Putamen (tissue), 1 donor: Measurements from ENCODE around the gene OR10A6.

Experiments used
- DNase-seq: peaks from one replicate; pipeline ENCODE4 v3.0.0-alpha.2; 2016; ENCODE audit warnings: low spot score

The OR10A6 gene, protein sequence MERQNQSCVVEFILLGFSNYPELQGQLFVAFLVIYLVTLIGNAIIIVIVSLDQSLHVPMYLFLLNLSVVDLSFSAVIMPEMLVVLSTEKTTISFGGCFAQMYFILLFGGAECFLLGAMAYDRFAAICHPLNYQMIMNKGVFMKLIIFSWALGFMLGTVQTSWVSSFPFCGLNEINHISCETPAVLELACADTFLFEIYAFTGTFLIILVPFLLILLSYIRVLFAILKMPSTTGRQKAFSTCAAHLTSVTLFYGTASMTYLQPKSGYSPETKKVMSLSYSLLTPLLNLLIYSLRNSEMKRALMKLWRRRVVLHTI

DNA sequence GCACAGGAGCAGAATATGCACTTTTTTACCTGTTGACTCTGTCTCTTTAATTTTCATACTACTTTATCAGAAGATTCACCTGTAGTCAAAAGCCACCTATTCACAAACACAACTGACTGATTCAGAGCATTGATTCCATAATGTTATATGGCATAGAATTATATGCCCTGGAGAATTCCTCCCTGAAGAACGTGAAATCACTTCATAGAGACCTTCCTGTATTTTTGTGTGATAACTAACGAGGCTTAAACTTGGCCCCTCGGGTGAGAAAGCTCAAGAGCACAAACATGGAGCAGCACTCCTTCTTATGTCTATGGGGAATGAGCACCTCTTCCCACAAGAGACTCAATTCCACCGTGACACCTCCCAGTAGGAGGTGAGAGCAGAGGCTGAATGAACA lies at the start of gene OR10A6:
OR10A6 (minus strand) TSS at position 101 of the 400 bp plus-strand sequence. CDS start 2,606 bp downstream, outside the sequence.
- no peak for DNase-seq

DNA sequence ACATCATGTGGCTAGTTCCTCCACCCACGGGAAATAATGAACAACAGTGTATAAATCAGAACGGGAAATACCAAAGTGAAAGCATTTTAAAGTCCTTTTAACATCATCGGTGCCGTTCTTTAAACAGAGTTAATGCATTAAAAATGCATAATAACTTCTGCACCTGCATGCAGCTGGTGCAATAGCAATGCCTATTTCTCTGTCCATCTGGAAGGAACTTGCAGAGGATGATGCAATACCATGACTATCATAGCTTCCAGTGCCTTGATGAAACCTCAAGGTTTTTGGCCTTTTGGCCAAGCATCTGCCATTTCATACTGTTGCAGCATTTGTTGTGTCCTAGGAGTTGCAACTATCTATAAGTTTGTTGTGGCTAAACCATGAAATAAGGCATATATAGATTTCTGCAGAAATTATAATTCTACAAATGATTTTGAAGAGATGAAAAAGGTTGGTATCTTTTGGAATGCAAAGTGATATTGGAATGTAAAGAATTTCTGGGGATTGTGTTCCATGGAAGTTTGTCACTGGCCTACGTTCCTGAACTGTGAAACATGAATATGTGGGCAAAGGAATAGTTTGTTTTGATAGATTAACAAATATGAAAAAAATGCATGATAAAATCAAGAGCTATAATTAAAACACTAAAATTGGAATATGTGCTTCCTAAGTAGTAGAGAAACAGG lies 46.3 kb upstream of the OR10A6 start:
- DNase-seq, result no peak

DNA sequence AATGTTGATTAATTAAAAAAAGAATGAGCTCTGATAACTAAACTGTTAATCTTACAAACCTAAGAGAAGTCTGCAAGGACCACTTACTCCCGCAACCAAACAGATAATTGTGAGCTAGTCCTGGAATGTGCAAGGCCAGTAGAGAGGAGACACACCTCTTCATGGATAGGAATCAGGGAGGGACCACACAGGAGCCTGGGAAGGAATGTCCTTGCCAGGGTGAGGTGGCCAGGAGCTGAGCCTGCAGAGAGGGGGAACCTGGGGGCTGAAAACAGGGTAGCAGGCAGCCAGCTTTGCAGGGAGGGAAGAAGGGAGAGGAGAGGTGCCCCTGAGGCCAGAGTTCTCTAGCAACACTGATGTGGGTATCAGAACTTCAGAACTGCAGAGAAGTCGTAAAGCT lies 43.6 kb upstream of the OR10A6 start:
- no peak for DNase-seq

DNA sequence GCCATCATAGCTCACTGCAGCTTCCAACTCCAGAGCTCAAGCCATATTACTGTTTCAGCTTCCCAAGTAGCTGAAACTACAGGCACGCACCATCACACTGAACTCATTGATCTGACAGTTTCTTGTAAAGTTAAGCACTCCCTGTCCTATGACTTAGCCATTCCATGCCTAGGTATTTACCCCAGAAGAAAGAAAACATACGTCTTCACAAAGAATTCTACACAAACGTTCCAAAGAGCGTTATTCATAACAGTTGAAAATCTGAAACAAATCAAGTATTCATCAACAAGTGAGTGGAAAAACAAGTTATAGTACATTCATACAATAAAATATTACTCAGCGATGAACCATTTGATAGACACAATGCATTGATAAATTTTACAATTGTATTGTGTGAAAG lies 41.9 kb upstream of the OR10A6 start:
- no peak for DNase-seq

DNA sequence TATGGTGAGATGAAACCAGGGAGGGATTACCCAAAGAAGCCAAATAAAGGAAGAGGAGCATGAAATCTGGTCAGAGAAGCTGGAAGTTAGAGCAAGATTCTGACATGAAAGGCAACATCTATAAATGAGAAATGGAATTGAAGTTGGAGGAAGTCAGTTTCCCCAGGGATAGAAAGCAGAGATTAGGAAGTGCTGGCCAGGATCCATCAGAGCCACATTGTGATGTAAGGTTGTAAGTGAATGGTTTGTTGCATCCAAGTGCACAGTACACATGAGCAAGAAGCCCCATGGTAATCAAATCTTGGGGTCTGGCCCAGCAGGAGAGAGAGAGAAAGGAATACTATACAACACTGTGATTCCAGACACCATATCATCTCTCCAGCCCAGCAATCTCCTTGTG lies 40.8 kb upstream of the OR10A6 start:
- no peak for DNase-seq

DNA sequence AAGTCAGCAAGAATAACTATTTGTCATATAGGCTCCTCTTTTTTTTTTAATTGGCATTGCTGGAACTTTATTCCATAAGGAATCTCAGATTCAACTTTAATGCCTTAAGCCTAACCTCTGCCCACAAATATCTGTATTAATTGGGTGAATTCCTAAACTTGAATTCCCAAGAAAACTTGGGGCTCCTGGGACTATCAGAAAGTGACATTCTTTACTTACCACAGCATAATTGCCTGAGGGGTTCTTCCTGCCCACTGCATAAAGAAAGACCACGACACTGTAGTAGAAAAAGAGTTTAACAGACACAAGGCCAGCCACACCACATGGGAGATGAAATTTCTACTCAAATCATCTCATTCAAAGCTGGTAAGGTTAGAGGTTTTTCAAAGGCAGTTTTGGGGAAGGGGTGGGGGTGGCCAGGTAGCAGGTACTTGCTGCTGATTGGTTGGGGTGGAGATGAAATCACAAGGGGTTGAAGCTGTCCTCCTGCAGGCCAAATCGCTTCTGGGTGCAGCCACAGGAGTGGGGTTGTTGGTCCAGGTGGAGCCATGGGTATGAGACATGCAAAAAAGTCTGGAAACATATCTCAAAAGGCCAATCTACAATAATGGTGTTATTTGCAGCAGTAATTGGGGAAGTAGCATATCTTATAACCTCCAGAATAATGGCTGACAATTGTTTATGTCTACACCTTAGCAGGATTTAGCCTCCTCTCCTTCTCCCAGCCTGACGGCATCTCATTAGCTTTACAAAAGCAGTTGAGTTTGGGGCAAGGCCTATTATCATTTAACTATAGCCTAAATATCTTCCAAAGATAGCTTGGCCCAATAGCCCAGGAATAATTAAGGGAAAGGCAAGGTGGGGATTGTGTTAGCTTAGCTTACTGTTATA lies 38.9 kb upstream of the OR10A6 start:
- no peak for DNase-seq

DNA sequence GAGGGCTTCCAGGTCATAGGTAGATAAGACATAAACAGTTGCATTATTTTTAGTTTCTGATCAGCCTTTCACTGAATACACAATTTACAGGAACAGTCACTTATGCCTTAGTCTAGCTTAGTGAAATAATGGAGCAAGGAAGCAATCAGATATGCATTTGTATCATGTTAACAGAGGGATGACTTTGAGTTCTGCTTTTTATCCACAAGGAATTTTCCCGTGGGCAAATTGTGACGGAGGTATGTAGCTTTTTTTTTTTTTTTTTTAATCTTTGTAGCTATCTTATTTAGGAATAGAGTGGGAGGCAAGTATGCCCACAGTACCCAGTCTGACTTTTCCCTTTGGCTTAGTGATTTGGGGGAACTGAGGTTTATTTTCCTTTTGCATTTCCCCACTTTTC lies 37.6 kb upstream of the OR10A6 start:
- DNase-seq, result no peak

DNA sequence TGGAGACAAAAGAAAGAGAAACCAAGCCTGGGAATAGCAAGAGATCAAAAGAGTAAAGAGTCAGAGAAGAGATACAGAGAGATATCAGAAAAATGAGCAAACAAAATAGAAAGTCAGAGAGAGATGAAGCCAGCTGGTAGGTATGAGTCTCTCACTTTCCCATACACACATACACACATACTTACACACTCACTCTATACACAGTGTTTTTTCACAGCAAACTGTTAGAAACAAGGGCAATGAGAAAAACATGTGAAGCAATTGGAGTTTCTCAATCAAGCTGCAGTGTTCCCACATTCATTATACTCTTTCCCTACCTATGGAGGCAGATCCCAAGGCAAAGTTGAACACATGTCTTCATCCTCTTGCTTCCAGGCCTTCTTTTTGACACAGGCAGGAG lies 36.8 kb upstream of the OR10A6 start:
- no peak for DNase-seq

DNA sequence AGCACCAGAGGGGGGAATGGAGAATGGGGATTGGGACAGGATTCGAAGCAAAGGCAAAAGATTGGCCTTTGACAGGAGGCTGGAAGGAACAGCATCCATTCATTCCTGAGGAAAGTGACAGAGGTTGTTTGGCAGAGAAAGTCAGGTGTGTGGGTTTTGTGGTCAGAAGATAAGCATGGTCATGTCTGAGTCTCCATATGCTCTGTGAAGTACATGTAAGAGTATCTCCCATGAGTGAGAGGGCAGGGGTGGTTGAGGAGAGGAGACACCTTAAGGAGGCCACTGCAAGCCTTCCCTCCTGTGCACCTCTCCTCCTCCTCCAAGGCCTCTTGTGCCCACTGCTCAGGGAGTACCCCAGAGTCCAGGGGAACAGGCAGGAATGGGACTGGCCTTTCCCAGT lies 36.0 kb upstream of the OR10A6 start:
- DNase-seq, result no peak

DNA sequence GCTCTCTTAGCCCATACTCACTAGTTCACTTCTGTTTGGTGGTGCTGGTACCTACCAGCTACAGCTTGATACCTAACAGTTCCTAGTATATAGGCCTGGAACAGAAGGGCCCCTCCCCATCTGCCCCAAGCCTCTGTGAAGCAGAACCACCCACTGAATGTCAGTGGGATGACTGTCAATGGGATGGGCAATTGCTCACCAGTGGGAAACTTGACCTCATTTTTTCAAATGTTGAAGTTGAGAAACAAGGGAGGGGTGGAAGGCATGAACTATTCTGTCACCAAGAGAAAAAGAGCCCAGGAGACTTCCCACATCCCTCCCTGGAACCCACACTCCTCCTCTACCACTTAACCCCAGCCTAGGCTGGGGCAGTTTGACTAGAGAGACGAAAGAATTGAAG lies 34.3 kb upstream of the OR10A6 start, which contains the start of gene NLRP10:
NLRP10 (minus strand) TSS at position 62 of the 400 bp plus-strand sequence. CDS start 1,952 bp downstream, outside the sequence.
- no peak for DNase-seq

DNA sequence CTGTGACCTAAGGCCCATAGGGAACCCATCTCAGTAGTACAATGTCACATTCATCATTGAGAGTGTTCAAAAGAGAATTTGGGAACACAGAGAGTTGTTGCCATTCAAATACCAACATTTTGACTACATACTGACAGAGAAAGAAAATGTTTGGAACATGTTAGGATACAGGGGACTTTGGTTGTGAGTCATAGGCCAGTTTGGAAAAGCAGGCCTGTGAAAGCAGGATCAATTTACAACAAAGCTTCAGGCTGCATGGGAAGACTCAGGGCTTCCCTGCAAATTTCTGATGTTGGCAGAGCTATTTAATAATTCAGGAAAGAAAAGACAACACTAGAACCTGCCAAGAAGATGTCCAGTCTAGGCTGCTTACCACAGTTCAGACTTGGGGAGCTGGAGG lies 33.8 kb upstream of the OR10A6 start:
- no peak for DNase-seq

DNA sequence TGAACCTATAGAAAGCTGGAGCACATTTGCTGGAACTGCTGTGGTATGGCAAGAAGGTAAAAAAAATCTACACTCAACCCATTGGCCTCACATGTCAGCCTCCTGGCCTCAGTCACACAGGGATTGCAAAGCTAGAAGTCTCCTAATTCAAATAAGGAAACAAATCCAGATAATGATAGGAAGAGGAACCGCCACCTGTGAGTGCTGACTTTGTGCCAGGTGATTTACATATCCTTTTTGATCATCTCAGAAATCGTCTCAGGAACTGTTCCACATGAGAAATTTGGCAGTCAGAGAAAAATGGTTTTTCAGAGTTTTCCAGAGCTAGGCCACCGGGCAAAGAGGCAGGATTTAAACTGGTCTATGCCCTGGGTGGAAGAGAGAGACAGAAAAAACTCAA lies 33.2 kb upstream of the OR10A6 start:
- DNase-seq, result no peak

DNA sequence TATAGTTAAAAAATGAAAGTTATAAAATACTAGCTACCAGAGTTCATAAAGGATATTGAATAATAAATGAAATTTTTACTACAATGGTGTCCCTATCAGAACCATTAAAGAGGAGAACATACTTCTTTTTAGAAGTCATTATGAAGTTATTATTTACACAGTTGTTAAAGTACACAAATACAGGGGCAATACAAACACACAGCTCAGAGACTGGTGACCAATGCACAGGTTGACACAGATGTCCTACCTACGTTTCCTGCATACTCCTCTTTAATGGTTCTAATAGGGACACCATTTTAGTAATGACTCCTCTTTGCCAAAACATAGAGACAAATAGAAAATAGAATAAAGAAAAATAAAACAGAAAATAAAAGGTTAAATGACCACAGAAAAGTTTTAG lies 24.1 kb upstream of the OR10A6 start:
- DNase-seq, result no peak

DNA sequence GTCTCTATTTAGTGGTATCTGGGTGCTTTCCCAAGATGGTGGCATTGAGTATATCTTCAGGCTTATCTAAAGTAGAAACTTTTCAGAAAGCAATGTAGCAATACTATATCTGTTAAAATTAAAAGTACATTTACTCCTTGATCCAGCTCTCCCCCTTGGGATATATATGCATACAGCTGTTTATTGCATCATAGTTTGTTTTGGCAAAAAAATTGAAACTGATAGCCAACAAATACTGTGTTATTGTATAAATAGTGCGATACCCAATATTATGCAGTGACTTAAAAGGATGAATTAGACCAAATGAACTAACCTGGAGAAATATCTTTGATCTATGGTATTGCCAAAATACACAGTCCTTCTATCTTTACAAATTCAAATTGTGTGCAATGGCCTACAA lies 18.9 kb upstream of the OR10A6 start:
- no peak for DNase-seq

DNA sequence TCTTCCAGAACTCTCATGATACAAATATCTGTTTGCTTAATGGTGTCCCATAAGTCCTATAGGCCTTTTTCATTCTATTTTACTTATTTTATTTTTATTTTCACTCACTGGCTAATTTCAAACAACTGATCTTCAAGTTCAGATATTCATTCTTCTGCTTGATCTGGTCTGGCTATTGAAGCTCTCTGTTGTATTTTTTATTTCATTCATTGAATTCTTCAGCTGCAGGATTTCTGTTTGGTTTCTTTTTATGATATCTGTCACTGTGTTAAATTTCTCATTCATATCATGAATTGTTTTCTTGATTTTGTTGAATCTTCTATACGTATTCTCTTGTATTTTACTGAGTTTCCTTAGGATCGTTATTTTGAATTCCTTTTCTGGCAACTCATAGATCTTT lies 13.1 kb upstream of the OR10A6 start:
- DNase-seq, result no peak

DNA sequence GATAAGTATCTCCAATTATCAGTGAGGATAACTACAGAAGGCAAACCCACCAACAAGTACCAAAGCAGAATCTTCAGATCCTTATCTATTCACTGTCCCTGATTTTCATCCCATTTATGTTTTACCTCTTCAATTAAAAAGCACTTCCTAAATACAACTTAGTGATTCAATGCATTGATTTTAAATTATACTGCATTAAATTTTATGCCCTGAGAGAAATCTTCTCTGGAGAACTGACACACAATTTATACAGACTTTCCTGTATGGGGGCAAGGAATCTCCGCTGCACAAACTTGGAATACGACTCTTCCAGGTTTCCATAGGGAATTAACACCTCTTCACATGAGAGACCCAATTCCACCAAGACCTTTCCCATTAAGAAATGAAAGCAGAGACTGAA lies 10.5 kb upstream of the OR10A6 start, which contains the start of gene OR10A3:
OR10A3 (minus strand) TSS at position 101 of the 400 bp plus-strand sequence. CDS start 2,188 bp downstream, outside the sequence.
- no peak for DNase-seq

DNA sequence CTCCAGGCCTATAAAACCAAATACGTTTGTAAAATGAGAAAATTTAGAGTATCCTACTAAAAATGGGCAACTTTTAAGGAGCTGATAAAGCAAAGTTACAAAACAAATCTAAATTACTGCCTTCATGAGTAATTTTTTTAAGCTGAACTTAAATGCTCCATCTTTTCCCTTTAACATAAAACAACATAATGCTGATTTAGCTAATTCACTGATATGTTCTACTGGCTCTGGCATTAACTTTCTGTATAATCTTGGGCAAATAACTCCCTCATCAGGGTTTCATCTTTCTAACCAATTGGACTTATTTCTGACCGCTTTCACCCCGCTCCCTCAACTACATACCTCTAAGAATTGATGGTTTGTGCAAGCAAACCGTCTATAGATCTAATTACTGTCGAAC lies 10.1 kb upstream of the OR10A6 start:
- no peak for DNase-seq

DNA sequence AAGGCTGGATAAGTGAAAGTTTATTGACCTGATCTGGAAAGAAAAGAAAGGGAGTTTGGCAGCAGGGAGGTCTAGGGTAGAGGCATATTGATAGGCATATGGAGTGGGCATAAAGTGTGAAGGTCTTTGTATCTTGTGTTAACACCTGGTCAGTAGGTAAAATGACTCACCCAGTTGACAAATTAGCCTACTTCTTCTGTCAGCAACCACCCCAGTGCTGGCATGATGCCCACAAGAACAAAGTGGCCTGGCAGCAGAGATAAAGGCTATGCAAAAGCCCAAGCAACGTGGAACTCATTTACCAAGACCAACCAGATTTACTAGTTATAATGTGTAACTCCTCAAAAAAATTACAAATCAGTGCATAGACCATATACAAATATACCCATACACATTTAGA lies 5.5 kb upstream of the OR10A6 start:
- DNase-seq, result no peak

DNA sequence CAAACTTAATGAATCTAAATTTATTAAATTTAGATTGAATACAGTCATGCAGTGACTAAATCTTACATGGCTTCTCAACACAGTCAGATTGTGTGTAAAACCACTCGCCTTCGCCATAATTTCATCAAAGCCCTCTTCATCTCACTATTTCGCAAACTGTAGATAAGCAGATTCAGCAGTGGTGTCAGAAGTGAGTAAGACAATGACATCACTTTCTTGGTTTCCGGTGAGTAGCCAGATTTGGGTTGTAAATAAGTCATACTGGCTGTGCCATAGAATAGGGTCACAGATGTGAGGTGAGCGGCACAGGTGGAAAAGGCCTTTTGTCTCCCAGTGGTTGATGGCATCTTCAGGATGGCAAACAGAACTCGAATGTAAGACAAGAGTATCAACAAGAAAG lies 3.4 kb downstream of the OR10A6 start:
- DNase-seq, result no peak

DNA sequence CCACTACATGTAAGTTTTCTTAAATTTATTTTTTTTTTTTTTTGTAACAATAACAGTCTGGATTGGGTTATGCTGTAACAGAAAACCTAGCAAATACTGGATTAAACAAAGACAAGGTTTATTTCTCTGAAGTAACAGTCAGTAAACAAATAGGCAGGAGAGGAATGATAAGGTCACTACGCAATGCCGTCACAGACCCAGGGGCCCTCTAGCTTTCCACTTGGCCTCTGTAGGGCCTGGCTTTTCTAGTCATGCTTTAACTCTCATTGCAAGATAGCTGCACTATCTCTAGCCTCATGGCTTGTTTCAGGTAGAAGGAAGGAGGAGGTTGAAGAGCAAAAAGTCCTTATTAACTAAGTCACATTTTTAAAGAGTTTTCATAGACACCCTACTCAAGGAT lies 6.5 kb downstream of the OR10A6 start:
- no peak for DNase-seq

DNA sequence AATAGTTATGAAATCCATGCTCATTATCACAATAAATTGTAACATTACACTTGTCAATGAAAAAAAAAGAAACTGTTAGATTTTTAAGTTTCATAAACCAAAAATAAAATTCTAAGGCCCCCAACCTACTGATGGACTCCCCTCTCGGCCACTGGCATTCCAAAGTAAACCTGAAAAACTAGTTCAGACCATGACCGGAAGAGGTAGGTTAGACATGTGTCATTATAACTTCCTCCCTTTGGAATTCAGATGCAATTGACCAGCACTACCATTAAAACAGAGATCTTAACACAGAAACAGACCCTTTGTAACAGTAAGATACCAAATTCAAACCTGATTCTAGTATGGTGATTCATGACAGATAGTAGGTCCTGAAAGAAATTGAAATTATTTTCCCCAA lies 12.9 kb downstream of the OR10A6 start:
- no peak for DNase-seq

DNA sequence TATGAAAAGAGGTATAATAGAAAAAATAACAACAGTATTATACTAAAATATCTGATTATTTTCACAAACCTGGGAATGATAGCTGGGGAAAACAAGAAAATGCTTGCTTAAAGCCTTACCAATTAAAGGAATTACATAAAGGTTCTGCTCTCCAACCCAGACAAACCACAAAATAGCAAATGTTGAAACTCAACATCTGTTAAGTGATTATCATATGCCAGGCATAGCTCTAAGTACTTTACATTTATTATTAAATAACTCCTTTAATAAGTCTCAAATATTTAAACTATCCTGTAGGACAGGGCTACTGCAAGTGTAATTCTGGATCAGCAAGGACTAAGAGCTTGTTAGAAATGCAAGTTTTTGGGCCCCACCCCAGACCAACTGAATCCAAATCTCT lies 20.1 kb downstream of the OR10A6 start:
- DNase-seq, result no peak
